GM21786 (cell line): ENCODE measurements around the gene CREG1.

Source experiments
- ATAC-seq: cut with Tn5 transposase; IDR thresholded peaks from one replicate; pipeline ENCODE4 v1.9.1; 2021; ENCODE audit not compliant: unreplicated experiment

The CREG1 gene

GRCh38 chr1:167532964-167533824, 20.4 kb downstream of the CREG1 start:
- ATAC-seq = no peak

- no peak for ATAC-seq
These were observed 21.2 kb downstream of the CREG1 start for GRCh38 chr1:167532375-167532774.

GRCh38 chr1:167529829-167530474, 23.6 kb downstream of the CREG1 start:
- no peak for ATAC-seq

GRCh38 chr1:167528057-167528728, 25.4 kb downstream of the CREG1 start:
- no peak for ATAC-seq

- no peak for ATAC-seq
These were observed 26.7 kb downstream of the CREG1 start for GRCh38 chr1:167526667-167527383.

- ATAC-seq = no peak
These were observed 28.9 kb downstream of the CREG1 start for GRCh38 chr1:167524651-167525050.

- no peak for ATAC-seq
These were observed 31.3 kb downstream of the CREG1 start for GRCh38 chr1:167522246-167522645.

- no peak for ATAC-seq
These were observed 32.8 kb downstream of the CREG1 start for GRCh38 chr1:167520711-167521206.

GRCh38 chr1:167518331-167518700, 35.2 kb downstream of the CREG1 start, which contains the start of gene CD247:
CD247 (minus strand) TSS chr1:167518529; CDS start chr1:167518465, 64 bp downstream.
- no peak for ATAC-seq

GRCh38 chr1:167517535-167518330, 35.8 kb downstream of the CREG1 start:
- no peak for ATAC-seq

- ATAC-seq = no peak
These were observed 36.9 kb downstream of the CREG1 start for GRCh38 chr1:167516404-167517388.

- no peak for ATAC-seq
These were observed 37.7 kb downstream of the CREG1 start for GRCh38 chr1:167515893-167516321.

GRCh38 chr1:167515461-167515860, 38.1 kb downstream of the CREG1 start:
- no peak for ATAC-seq

- no peak for ATAC-seq
These were observed 39.3 kb downstream of the CREG1 start for GRCh38 chr1:167514288-167514687.

- no peak for ATAC-seq
These were observed 41.4 kb downstream of the CREG1 start for GRCh38 chr1:167512046-167512654.

- ATAC-seq = no peak
These were observed 42.1 kb downstream of the CREG1 start for GRCh38 chr1:167511374-167511986.

- ATAC-seq = no peak
These were observed 42.7 kb downstream of the CREG1 start for GRCh38 chr1:167510881-167511280.

- ATAC-seq = no peak
These were observed 43.3 kb downstream of the CREG1 start for GRCh38 chr1:167510244-167510643.
